Astrocyte (in vitro differentiated cells and primary cell): ENCODE measurements around the gene PCID2. TPM values are rescaled to one million over a fixed set of nuclear protein-coding genes. Genes with fewer than 3 reads are reported as not detected.

Experiments
- DNase-seq: peaks from one replicate; pipeline ENCODE4 v3.0.0-alpha.2; 2010; ENCODE audit warnings: low read depth
- FAIRE-seq: peaks from 2 replicates; lab custom pipeline; 2011; peaks lifted over from hg19 to GRCh38; lab: Jason Lieb, UNC
- H2AFZ ChIP-seq: 2 replicates; pipeline ENCODE4 v1.6.0; 2012; ENCODE audit warnings: low read depth, low read length, inconsistent platforms
- H3K27ac ChIP-seq: 2 replicates; pipeline ENCODE4 v1.5.1; 2011; ENCODE audit warnings: low read depth, low read length, inconsistent platforms
- H3K27me3 ChIP-seq: 2 replicates; pipeline ENCODE4 v1.6.0; 2011; ENCODE audit warnings: low read length, inconsistent platforms; ENCODE audit not compliant: insufficient read depth
- H3K36me3 ChIP-seq: 2 replicates; pipeline ENCODE4 v1.5.1; 2011; ENCODE audit warnings: low read length, inconsistent platforms; ENCODE audit not compliant: insufficient read depth
- H3K4me1 ChIP-seq: 2 replicates; pipeline ENCODE4 v1.5.1; 2011; ENCODE audit warnings: low read length, inconsistent platforms; ENCODE audit not compliant: insufficient read depth
- H3K4me2 ChIP-seq: 2 replicates; pipeline ENCODE4 v1.6.0; 2012; ENCODE audit warnings: low read length, inconsistent platforms
- H3K4me3 ChIP-seq: 2 replicates; pipeline ENCODE4 v1.5.1; 2011; ENCODE audit warnings: low read depth, mild to moderate bottlenecking, low read length, inconsistent platforms; ENCODE audit not compliant: insufficient read depth
- H3K79me2 ChIP-seq: 2 replicates; pipeline ENCODE4 v1.6.0; 2012; ENCODE audit warnings: mild to moderate bottlenecking, low read length, inconsistent platforms; ENCODE audit not compliant: insufficient read depth
- H3K9ac ChIP-seq: 2 replicates; pipeline ENCODE4 v1.6.0; 2012; ENCODE audit warnings: mild to moderate bottlenecking, low read length, inconsistent platforms
- H3K9me3 ChIP-seq: 2 replicates; pipeline ENCODE4 v1.5.1; 2012; ENCODE audit warnings: low read depth, mild to moderate bottlenecking, low read length, inconsistent platforms; ENCODE audit not compliant: insufficient read depth
- H4K20me1 ChIP-seq: 2 replicates; pipeline ENCODE4 v1.6.0; 2012; ENCODE audit warnings: low read length, inconsistent platforms; ENCODE audit not compliant: insufficient read depth
- H3K27ac Mint-ChIP-seq: one replicate; pipeline ENCODE4 v1.8.0; 2021; ENCODE audit warnings: mild to moderate bottlenecking, mixed read lengths; ENCODE audit not compliant: unreplicated experiment
- H3K27me3 Mint-ChIP-seq: one replicate; pipeline ENCODE4 v1.8.0; 2021; ENCODE audit warnings: low read depth, mixed read lengths; ENCODE audit not compliant: unreplicated experiment
- H3K36me3 Mint-ChIP-seq: one replicate; pipeline ENCODE4 v1.8.0; 2021; ENCODE audit warnings: low read depth, mixed read lengths; ENCODE audit not compliant: unreplicated experiment
- H3K4me1 Mint-ChIP-seq: one replicate; pipeline ENCODE4 v1.8.0; 2021; ENCODE audit warnings: low read depth, mixed read lengths; ENCODE audit not compliant: unreplicated experiment
- H3K4me3 Mint-ChIP-seq: one replicate; pipeline ENCODE4 v1.8.0; 2021; ENCODE audit warnings: mild to moderate bottlenecking, moderate library complexity, mixed read lengths; ENCODE audit not compliant: unreplicated experiment
- H3K9me3 Mint-ChIP-seq: one replicate; pipeline ENCODE4 v1.8.0; 2021; ENCODE audit warnings: mild to moderate bottlenecking, mixed read lengths; ENCODE audit not compliant: unreplicated experiment
- CTCF ChIP-seq: IDR thresholded peaks from 2 replicates; pipeline ENCODE4 v1.5.1; 2011; ENCODE audit warnings: low read depth, mild to moderate bottlenecking, inconsistent platforms, low read length, moderate library complexity; ENCODE audit not compliant: insufficient read depth
- EZH2 ChIP-seq: IDR thresholded peaks from 2 replicates; pipeline ENCODE4 v1.6.1; 2012; ENCODE audit warnings: mild to moderate bottlenecking, low read length, inconsistent platforms; ENCODE audit not compliant: insufficient read depth
- total RNA-seq: library from RNA; stranded (reverse); gene quantifications from 2 replicates; pipeline ENCODE4 v1.2.1, GENCODE V29; 2021

Gene PCID2
- total RNA-seq, 1 donor from 2014 or later: 31.5 TPM

DNA sequence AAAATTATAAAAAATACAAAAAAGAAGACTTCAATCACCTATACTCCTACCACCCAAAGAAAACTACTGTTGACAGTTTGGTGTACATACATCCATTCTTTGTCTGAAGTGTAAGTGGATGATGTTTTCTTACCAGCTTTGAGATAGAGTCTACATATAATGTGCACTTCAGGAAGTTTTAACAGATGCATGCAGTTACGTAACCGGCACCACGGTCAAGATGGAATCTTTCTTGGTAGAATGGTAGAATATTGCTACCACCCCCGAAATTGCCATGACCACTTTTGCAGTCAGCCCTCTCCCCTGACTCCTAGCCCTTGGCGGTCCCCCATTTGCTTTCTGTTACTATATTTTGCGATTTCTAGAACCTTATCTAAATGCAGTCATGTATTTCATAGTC lies 2.4 kb upstream of the PCID2 start:
- no peak overlapping the region for H3K9ac ChIP-seq
- peaks cover 6% of the 10 kb centered on the region for H3K36me3 ChIP-seq
- no peaks in the 10 kb centered on the region for H3K9me3 ChIP-seq
- peak overlapping the region; percentile 80 for H3K4me3 ChIP-seq
- Mint-ChIP-seq H3K9me3 (no peaks in the 10 kb centered on the region), H3K4me1 (peaks cover 13% of the 10 kb centered on the region), H3K27me3 (no peaks in the 10 kb centered on the region), H3K4me3 (peak overlapping the region; percentile 90), H3K27ac (peak overlapping the region; percentile 8), H3K36me3 (peaks cover 3% of the 10 kb centered on the region)
- H3K4me2 ChIP-seq: peak overlapping the region; percentile 90
- H3K27me3 ChIP-seq: no peaks in the 10 kb centered on the region
- H4K20me1 ChIP-seq: peaks cover 59% of the 10 kb centered on the region
- H2AFZ ChIP-seq: no peak overlapping the region
- DNase-seq: no peak
- peaks cover 89% of the 10 kb centered on the region for H3K79me2 ChIP-seq
- H3K4me1 ChIP-seq: peaks cover 16% of the 10 kb centered on the region
- FAIRE-seq: no peak
- TF ChIP-seq CTCF: no peak
- no peak for TF ChIP-seq EZH2
- H3K27ac ChIP-seq: no peak overlapping the region

DNA sequence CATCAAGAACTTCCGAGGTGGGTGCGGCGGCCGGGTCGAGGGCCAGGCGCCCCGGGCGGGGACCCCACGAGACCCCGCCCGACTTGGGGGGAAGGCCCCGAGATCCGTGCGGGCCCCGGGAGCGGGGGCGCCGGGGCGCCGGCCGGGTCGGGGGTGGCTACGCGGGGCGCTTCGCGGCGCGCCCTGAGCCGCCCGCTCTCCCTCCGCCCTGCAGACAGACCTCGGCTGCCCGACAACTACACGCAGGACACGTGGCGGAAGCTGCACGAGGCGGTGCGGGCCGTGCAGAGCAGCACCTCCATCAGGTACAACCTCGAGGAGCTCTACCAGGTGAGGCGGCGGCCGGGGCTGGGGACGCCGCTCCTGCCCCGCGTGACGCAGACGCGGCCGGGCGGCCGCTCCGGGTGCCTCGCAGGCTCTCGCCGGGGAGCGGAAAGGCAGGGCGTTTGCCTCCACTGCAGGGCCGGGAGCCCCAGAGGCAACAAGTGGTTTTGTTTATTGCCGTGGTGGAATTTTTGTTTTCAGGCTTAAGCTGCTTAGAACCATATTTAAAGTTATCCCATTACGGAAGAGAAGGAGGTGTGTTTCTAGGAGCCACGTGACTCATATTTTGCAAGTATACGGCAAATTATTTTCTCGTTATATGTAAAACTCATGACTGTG lies 1.4 kb upstream of the PCID2 start:
- Mint-ChIP-seq H3K4me1 (peaks cover 16% of the 10 kb centered on the region), H3K9me3 (no peaks in the 10 kb centered on the region), H3K4me3 (peak overlapping the region; percentile 90), H3K27ac (peak overlapping the region; percentile 64), H3K27me3 (no peaks in the 10 kb centered on the region), H3K36me3 (peaks cover 3% of the 10 kb centered on the region)
- no peak for FAIRE-seq
- peaks cover 89% of the 10 kb centered on the region for H3K79me2 ChIP-seq
- H3K4me3 ChIP-seq: peak overlapping the region; percentile 80
- peaks cover 21% of the 10 kb centered on the region for H3K4me1 ChIP-seq
- H3K9ac ChIP-seq: peak overlapping the region; percentile 97
- peaks cover 57% of the 10 kb centered on the region for H4K20me1 ChIP-seq
- peak; percentile 37 for DNase-seq
- H2AFZ ChIP-seq: peak overlapping the region; percentile 72
- TF ChIP-seq EZH2 (no peak), CTCF (no peak)
- H3K27me3 ChIP-seq: no peaks in the 10 kb centered on the region
- H3K27ac ChIP-seq: peak overlapping the region; percentile 69
- H3K36me3 ChIP-seq: peaks cover 8% of the 10 kb centered on the region
- H3K4me2 ChIP-seq: peak overlapping the region; percentile 90
- no peaks in the 10 kb centered on the region for H3K9me3 ChIP-seq

DNA sequence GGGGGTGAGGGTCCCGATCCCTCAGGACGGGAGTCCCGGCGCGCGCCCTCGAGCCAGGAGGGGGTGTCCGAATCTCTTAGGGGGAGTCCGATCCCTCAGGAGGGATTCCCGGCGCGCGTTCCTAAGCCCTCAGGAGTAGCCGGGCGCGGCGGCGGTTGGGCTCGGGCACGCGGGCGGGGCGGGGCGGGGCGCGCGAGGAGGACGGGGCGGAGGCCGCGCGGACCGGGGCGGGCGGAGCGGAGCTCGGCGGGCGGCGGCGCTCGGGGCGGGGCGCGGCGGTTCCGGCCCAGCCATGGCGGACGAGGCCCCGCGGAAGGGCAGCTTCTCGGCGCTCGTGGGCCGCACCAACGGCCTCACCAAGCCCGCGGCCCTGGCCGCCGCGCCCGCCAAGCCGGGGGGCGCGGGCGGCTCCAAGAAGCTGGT lies 878 bp upstream of the PCID2 start, which contains the start of gene CUL4A:
Gene CUL4A, plus strand, starts transcription at position 278 of the 423 bp plus-strand sequence. Its CDS starts 15 bp downstream, at position 293.
- Histone ChIP-seq H3K9me3 (no peaks in the 10 kb centered on the region), H3K36me3 (peaks cover 8% of the 10 kb centered on the region), H3K9ac (peak within 1 kb of the TSS; percentile 97), H3K4me2 (peak within 1 kb of the TSS; percentile 98), H3K4me3 (peak within 1 kb of the TSS; percentile 84), H4K20me1 (peaks cover 57% of the 10 kb centered on the region), H3K79me2 (peaks cover 89% of the 10 kb centered on the region), H3K4me1 (peaks cover 21% of the 10 kb centered on the region), H3K27ac (peak within 1 kb of the TSS; percentile 95), H3K27me3 (no peaks in the 10 kb centered on the region), H2AFZ (peak within 1 kb of the TSS; percentile 89)
- peak; percentile 49 for DNase-seq
- Mint-ChIP-seq H3K36me3 (peaks cover 3% of the 10 kb centered on the region), H3K9me3 (no peaks in the 10 kb centered on the region), H3K4me3 (peak within 1 kb of the TSS; percentile 90), H3K27ac (peak within 1 kb of the TSS; percentile 70), H3K4me1 (peaks cover 17% of the 10 kb centered on the region), H3K27me3 (no peaks in the 10 kb centered on the region)
- no peak for FAIRE-seq
- TF ChIP-seq CTCF: no peak
- no peak for TF ChIP-seq EZH2
